NCI-H1092 (cell line): Measurements from ENCODE around the gene FMR1.

Experiments
- DNase-seq: peaks from one replicate; lab custom pipeline; 2025; lab: John Stamatoyannopoulos, UW

Gene FMR1

GRCh38 chrX:147911192-147912022, at the start of gene FMR1:
Gene FMR1, plus strand, starts transcription at chrX:147911919. Its CDS starts 261 bp downstream, at chrX:147912180.
- DNase-seq, result peak; percentile 92

GRCh38 chrX:147875866-147876596, 35.7 kb upstream of the FMR1 start:
- DNase-seq, result no peak

GRCh38 chrX:147876849-147877646, 34.7 kb upstream of the FMR1 start:
- DNase-seq, result no peak

- DNase-seq, result no peak
Observed at GRCh38 chrX:147877726-147878125, 34.0 kb upstream of the FMR1 start.

GRCh38 chrX:147884958-147885357, 26.8 kb upstream of the FMR1 start:
- DNase-seq, result no peak

- DNase-seq, result no peak
Observed at GRCh38 chrX:147890756-147891155, 21.0 kb upstream of the FMR1 start.

GRCh38 chrX:147891896-147892295, 19.8 kb upstream of the FMR1 start:
- DNase-seq, result no peak

- no peak for DNase-seq
Observed at GRCh38 chrX:147893741-147894140, 18.0 kb upstream of the FMR1 start.

GRCh38 chrX:147894366-147894963, 17.3 kb upstream of the FMR1 start:
- DNase-seq, result no peak

GRCh38 chrX:147897117-147897516, 14.6 kb upstream of the FMR1 start:
- no peak for DNase-seq

GRCh38 chrX:147898951-147899350, 12.8 kb upstream of the FMR1 start:
- no peak for DNase-seq

GRCh38 chrX:147899379-147900114, 12.2 kb upstream of the FMR1 start:
- no peak for DNase-seq

- DNase-seq, result no peak
Observed at GRCh38 chrX:147900349-147900748, 11.4 kb upstream of the FMR1 start.

- no peak for DNase-seq
Observed at GRCh38 chrX:147901461-147902126, 10.1 kb upstream of the FMR1 start.

GRCh38 chrX:147902270-147902669, 9.4 kb upstream of the FMR1 start:
- no peak for DNase-seq

- no peak for DNase-seq
Observed at GRCh38 chrX:147908106-147908505, 3.6 kb upstream of the FMR1 start.

GRCh38 chrX:147910607-147911006, 1.1 kb upstream of the FMR1 start:
- no peak for DNase-seq

- peak; percentile 45 for DNase-seq
Observed at GRCh38 chrX:147912093-147912801, 528 bp downstream of the FMR1 start.

GRCh38 chrX:147913570-147913969, 1.9 kb downstream of the FMR1 start:
- DNase-seq, result no peak

GRCh38 chrX:147914591-147914990, 2.9 kb downstream of the FMR1 start:
- no peak for DNase-seq
